ENCODE results near the gene NBR1. TPM values are rescaled to one million over a fixed set of nuclear protein-coding genes. Genes with fewer than 3 reads are reported as not detected.

The NBR1 gene
- total and polyA plus RNA-seq, 2 experiments from 2014 or later, result 12.6 to 36.8 TPM

DNA sequence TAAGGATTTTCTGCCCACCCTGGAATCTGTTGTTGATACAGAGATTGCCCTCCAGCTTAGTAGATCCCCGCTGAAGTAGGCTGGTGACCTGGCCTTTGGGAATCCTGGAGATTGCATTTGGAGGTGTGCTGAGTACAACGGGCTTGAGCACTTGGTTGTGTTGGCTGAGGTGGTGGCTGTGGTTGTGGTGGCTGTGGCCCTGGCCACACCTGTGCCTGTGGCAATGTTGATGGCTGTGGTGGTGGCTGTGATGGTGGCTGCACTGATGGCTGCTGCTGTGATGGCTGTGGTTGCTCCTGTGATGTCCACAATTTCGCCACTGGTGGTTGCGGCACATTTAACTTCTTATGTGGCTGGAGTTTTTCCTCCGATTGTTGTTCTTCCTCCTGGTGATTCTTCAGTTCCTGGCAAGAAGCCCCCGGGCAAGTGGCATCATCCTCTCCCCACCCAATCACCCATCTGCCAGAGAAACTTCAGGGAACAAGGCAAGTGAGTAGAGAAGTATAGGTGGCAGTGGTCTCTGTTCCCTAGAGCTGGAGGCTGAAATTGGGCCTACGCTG, 53.2 kb downstream of the NBR1 start:
- Mint-ChIP-seq H3K4me3 (no peak overlapping the region), H3K9me3 (no peaks in the 10 kb centered on the region), H3K4me1 (no peaks in the 10 kb centered on the region), H3K36me3 (ENCODE audit: low read depth) (no peaks in the 10 kb centered on the region), H3K27me3 (ENCODE audit: insufficient read depth, low read depth, poor library complexity) (peaks cover 4% of the 10 kb centered on the region), H3K27ac (peak overlapping the region; percentile 14; the same call in 1 of the 2 replicates)
- no peak for ATAC-seq
- no peak overlapping the region for H3K4me3 ChIP-seq
- no peaks in the 10 kb centered on the region for H3K4me1 ChIP-seq (ENCODE audit: insufficient read depth)
- no peak for DNase-seq (ENCODE audit: low spot score)
- H3F3A ChIP-seq (replicated peaks; ENCODE audit: low read depth), result no peaks in the 10 kb centered on the region
- H3K36me3 ChIP-seq (ENCODE audit: insufficient read depth), result no peaks in the 10 kb centered on the region
- TF ChIP-seq, protein P1, sequence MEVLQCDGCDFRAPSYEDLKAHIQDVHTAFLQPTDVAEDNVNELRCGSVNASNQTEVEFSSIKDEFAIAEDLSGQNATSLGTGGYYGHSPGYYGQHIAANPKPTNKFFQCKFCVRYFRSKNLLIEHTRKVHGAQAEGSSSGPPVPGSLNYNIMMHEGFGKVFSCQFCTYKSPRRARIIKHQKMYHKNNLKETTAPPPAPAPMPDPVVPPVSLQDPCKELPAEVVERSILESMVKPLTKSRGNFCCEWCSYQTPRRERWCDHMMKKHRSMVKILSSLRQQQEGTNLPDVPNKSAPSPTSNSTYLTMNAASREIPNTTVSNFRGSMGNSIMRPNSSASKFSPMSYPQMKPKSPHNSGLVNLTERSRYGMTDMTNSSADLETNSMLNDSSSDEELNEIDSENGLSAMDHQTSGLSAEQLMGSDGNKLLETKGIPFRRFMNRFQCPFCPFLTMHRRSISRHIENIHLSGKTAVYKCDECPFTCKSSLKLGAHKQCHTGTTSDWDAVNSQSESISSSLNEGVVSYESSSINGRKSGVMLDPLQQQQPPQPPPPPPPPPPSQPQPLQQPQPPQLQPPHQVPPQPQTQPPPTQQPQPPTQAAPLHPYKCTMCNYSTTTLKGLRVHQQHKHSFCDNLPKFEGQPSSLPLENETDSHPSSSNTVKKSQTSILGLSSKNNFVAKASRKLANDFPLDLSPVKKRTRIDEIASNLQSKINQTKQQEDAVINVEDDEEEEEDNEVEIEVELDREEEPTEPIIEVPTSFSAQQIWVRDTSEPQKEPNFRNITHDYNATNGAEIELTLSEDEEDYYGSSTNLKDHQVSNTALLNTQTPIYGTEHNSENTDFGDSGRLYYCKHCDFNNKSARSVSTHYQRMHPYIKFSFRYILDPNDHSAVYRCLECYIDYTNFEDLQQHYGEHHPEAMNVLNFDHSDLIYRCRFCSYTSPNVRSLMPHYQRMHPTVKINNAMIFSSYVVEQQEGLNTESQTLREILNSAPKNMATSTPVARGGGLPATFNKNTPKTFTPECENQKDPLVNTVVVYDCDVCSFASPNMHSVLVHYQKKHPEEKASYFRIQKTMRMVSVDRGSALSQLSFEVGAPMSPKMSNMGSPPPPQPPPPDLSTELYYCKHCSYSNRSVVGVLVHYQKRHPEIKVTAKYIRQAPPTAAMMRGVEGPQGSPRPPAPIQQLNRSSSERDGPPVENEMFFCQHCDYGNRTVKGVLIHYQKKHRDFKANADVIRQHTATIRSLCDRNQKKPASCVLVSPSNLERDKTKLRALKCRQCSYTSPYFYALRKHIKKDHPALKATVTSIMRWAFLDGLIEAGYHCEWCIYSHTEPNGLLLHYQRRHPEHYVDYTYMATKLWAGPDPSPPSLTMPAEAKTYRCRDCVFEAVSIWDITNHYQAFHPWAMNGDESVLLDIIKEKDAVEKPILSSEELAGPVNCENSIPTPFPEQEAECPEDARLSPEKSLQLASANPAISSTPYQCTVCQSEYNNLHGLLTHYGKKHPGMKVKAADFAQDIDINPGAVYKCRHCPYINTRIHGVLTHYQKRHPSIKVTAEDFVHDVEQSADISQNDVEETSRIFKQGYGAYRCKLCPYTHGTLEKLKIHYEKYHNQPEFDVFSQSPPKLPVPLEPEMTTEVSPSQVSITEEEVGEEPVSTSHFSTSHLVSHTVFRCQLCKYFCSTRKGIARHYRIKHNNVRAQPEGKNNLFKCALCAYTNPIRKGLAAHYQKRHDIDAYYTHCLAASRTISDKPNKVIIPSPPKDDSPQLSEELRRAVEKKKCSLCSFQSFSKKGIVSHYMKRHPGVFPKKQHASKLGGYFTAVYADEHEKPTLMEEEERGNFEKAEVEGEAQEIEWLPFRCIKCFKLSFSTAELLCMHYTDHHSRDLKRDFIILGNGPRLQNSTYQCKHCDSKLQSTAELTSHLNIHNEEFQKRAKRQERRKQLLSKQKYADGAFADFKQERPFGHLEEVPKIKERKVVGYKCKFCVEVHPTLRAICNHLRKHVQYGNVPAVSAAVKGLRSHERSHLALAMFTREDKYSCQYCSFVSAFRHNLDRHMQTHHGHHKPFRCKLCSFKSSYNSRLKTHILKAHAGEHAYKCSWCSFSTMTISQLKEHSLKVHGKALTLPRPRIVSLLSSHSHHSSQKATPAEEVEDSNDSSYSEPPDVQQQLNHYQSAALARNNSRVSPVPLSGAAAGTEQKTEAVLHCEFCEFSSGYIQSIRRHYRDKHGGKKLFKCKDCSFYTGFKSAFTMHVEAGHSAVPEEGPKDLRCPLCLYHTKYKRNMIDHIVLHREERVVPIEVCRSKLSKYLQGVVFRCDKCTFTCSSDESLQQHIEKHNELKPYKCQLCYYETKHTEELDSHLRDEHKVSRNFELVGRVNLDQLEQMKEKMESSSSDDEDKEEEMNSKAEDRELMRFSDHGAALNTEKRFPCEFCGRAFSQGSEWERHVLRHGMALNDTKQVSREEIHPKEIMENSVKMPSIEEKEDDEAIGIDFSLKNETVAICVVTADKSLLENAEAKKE (CRISPR knock-in tag; IDR thresholded peaks at IDR 0.05), result no peak
- no peak for TF ChIP-seq ZNF331 (CRISPR knock-in tag; IDR thresholded peaks at IDR 0.05; ENCODE audit: low read depth)
- no peak for TF ChIP-seq ZNF114 (CRISPR knock-in tag; IDR thresholded peaks at IDR 0.05)
- no peak for TF ChIP-seq JUNB (IDR thresholded peaks at IDR 0.05; ENCODE audit: unreplicated experiment)
- no peaks in the 10 kb centered on the region for H3K27me3 ChIP-seq (ENCODE audit: insufficient read depth)
- no peaks in the 10 kb centered on the region for H3K9me2 ChIP-seq (ENCODE audit: insufficient read depth)
- H2AFZ ChIP-seq, result no peak overlapping the region
- no peaks in the 10 kb centered on the region for H4K20me1 ChIP-seq (replicated peaks; ENCODE audit: insufficient read depth)
- H3K4me2 ChIP-seq, result no peak overlapping the region
- H3K79me2 ChIP-seq (replicated peaks; ENCODE audit: insufficient read depth), result no peaks in the 10 kb centered on the region
- H3K27ac ChIP-seq (ENCODE audit: low read depth), result no peak overlapping the region

DNA sequence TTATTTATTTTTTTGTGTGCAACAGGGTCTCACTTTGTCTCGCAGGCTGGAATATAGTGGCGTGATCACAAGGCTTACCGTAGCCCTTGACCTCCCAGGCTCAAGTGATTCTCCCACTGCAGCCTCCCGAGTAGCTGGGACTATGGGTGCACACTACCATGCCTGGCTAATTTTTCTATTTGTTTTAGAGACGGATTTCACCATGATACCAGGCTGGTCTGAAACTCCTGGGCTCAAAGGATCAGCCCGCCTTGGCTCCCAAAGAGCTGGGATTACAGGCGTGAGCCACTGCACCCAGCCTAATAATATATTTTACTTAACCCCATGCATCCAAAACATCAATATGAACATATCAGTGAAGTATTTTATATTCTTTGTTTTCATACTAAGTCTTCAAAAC, 55.4 kb downstream of the NBR1 start:
- H3K36me3 Mint-ChIP-seq (ENCODE audit: low read depth), result no peaks in the 10 kb centered on the region
- Histone ChIP-seq H3K4me2 (no peak overlapping the region), H2AFZ (no peak overlapping the region), H3K4me3 (no peak overlapping the region), H3K9me2 (ENCODE audit: insufficient read depth) (no peaks in the 10 kb centered on the region), H3K79me2 (replicated peaks; ENCODE audit: insufficient read depth) (no peaks in the 10 kb centered on the region), H3K36me3 (ENCODE audit: insufficient read depth) (no peaks in the 10 kb centered on the region), H4K20me1 (replicated peaks; ENCODE audit: insufficient read depth) (no peaks in the 10 kb centered on the region), H3K27me3 (ENCODE audit: insufficient read depth) (no peaks in the 10 kb centered on the region), H3F3A (replicated peaks; ENCODE audit: low read depth) (no peaks in the 10 kb centered on the region), H3K4me1 (ENCODE audit: insufficient read depth) (no peaks in the 10 kb centered on the region), H3K27ac (ENCODE audit: low read depth) (no peak overlapping the region)
- no peaks in the 10 kb centered on the region; the same call in 2 of the 3 replicates for H3K9me3 Mint-ChIP-seq
- peaks cover 4% of the 10 kb centered on the region for H3K27me3 Mint-ChIP-seq (ENCODE audit: insufficient read depth, low read depth, poor library complexity)
- ATAC-seq, result no peak
- no peak overlapping the region for H3K4me3 Mint-ChIP-seq
- H3K4me1 Mint-ChIP-seq, result no peaks in the 10 kb centered on the region
- H3K27ac Mint-ChIP-seq, result no peak overlapping the region
- no peak for DNase-seq (ENCODE audit: low spot score)
- TF ChIP-seq EZH2phosphoT487 (IDR thresholded peaks at IDR 0.05; ENCODE audit: unreplicated experiment), result no peak
- TF ChIP-seq, protein P2, sequence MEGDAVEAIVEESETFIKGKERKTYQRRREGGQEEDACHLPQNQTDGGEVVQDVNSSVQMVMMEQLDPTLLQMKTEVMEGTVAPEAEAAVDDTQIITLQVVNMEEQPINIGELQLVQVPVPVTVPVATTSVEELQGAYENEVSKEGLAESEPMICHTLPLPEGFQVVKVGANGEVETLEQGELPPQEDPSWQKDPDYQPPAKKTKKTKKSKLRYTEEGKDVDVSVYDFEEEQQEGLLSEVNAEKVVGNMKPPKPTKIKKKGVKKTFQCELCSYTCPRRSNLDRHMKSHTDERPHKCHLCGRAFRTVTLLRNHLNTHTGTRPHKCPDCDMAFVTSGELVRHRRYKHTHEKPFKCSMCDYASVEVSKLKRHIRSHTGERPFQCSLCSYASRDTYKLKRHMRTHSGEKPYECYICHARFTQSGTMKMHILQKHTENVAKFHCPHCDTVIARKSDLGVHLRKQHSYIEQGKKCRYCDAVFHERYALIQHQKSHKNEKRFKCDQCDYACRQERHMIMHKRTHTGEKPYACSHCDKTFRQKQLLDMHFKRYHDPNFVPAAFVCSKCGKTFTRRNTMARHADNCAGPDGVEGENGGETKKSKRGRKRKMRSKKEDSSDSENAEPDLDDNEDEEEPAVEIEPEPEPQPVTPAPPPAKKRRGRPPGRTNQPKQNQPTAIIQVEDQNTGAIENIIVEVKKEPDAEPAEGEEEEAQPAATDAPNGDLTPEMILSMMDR (conservative IDR thresholded peaks at IDR 0.05; ENCODE audit: low read depth in 2 of 2), result no peak
- TF ChIP-seq ZNF114 (CRISPR knock-in tag; IDR thresholded peaks at IDR 0.05), result no peak
- no peak for TF ChIP-seq JUNB (IDR thresholded peaks at IDR 0.05; ENCODE audit: unreplicated experiment)

All from GM23338 (cell line).